HG03378 (cell line): ENCODE measurements around the gene IL18.
"Not testable (repeated sequence)": the region's sequence is repeated elsewhere in the genome, so short reads cannot be mapped to it uniquely, and the experiment has no call there.

Experiments
- ATAC-seq: cut with Tn5 transposase; IDR thresholded peaks from one replicate; pipeline ENCODE4 v1.9.1; 2021; ENCODE audit warnings: mild to moderate bottlenecking, moderate library complexity; ENCODE audit not compliant: unreplicated experiment

IL18 gene

GRCh38 chr11:112163875-112164685 lies at the start of gene IL18:
Gene IL18 (minus strand): TSS chr11:112164094. CDS start chr11:112155053, 9,041 bp downstream.
- no peak for ATAC-seq

GRCh38 chr11:112212710-112213109 lies 48.8 kb upstream of the IL18 start:
- no peak for ATAC-seq

GRCh38 chr11:112212290-112212689 lies 48.4 kb upstream of the IL18 start:
- no peak for ATAC-seq

GRCh38 chr11:112211536-112211935 lies 47.6 kb upstream of the IL18 start:
- no peak for ATAC-seq

GRCh38 chr11:112210890-112211289 lies 47.0 kb upstream of the IL18 start:
- ATAC-seq, result no peak

- ATAC-seq, result no peak
Measured at GRCh38 chr11:112206071-112206470, 42.2 kb upstream of the IL18 start.

- no peak for ATAC-seq
Measured at GRCh38 chr11:112200252-112200651, 36.4 kb upstream of the IL18 start.

GRCh38 chr11:112199101-112199500 lies 35.2 kb upstream of the IL18 start:
- ATAC-seq, result not testable (repeated sequence)

GRCh38 chr11:112196519-112197087 lies 32.7 kb upstream of the IL18 start:
- ATAC-seq, result no peak

- no peak for ATAC-seq
Measured at GRCh38 chr11:112195951-112196351, 32.1 kb upstream of the IL18 start.

GRCh38 chr11:112195113-112195512 lies 31.2 kb upstream of the IL18 start:
- not testable (repeated sequence) for ATAC-seq

GRCh38 chr11:112186304-112186703 lies 22.4 kb upstream of the IL18 start:
- ATAC-seq, result no peak

- no peak for ATAC-seq
Measured at GRCh38 chr11:112185883-112186282, 22.0 kb upstream of the IL18 start.

GRCh38 chr11:112182867-112183266 lies 19.0 kb upstream of the IL18 start:
- no peak for ATAC-seq

- peak; percentile 76 for ATAC-seq
Measured at GRCh38 chr11:112179601-112180000, 15.7 kb upstream of the IL18 start.

- ATAC-seq, result no peak
Measured at GRCh38 chr11:112178936-112179335, 15.0 kb upstream of the IL18 start.

- ATAC-seq, result no peak
Measured at GRCh38 chr11:112178428-112178827, 14.5 kb upstream of the IL18 start.

GRCh38 chr11:112177589-112177988 lies 13.7 kb upstream of the IL18 start:
- no peak for ATAC-seq

GRCh38 chr11:112176077-112176476 lies 12.2 kb upstream of the IL18 start:
- no peak for ATAC-seq

GRCh38 chr11:112175599-112175952 lies 11.7 kb upstream of the IL18 start:
- ATAC-seq, result no peak

GRCh38 chr11:112174789-112175598 lies 11.1 kb upstream of the IL18 start, which contains the start of gene BCO2:
Gene BCO2 (plus strand): TSS chr11:112175512. CDS start chr11:112175602, 90 bp downstream.
- ATAC-seq, result peak; percentile 51

- no peak for ATAC-seq
Measured at GRCh38 chr11:112173152-112173551, 9.3 kb upstream of the IL18 start.
